ENCODE results near the gene ELOB.

The ELOB gene

GRCh38 chr16:2783581-2784357 is 6.7 kb upstream of the ELOB start:
- DNase-seq (ENCODE audit: low read depth, low spot score): no peak

GRCh38 chr16:2782583-2783351 is 5.7 kb upstream of the ELOB start:
- no peak for DNase-seq (ENCODE audit: low read depth, low spot score)

GRCh38 chr16:2779978-2780898 is 3.2 kb upstream of the ELOB start:
- DNase-seq (ENCODE audit: low read depth, low spot score): no peak

GRCh38 chr16:2779151-2779920 is 2.3 kb upstream of the ELOB start:
- DNase-seq (ENCODE audit: low read depth, low spot score): no peak

GRCh38 chr16:2778630-2778958 is 1.5 kb upstream of the ELOB start:
- DNase-seq (ENCODE audit: low read depth, low spot score): no peak

- no peak for DNase-seq (ENCODE audit: low read depth, low spot score)
Observed at GRCh38 chr16:2777903-2778629, 986 bp upstream of the ELOB start.

- no peak for DNase-seq (ENCODE audit: low read depth, low spot score)
Observed at GRCh38 chr16:2776500-2777139, 460 bp downstream of the ELOB start.

- no peak for DNase-seq (ENCODE audit: low read depth, low spot score)
Observed at GRCh38 chr16:2775765-2776499, 1.1 kb downstream of the ELOB start.

- DNase-seq (ENCODE audit: low read depth, low spot score): no peak
Observed at GRCh38 chr16:2775131-2775716, 1.9 kb downstream of the ELOB start.

GRCh38 chr16:2774161-2774891 is 2.8 kb downstream of the ELOB start:
- DNase-seq (ENCODE audit: low read depth, low spot score): no peak

- DNase-seq (ENCODE audit: low read depth, low spot score): no peak
Observed at GRCh38 chr16:2773188-2773968, 3.7 kb downstream of the ELOB start.

- DNase-seq (ENCODE audit: low read depth, low spot score): no peak
Observed at GRCh38 chr16:2771496-2772402, 5.3 kb downstream of the ELOB start.

GRCh38 chr16:2770057-2770951 is 6.8 kb downstream of the ELOB start:
- no peak for DNase-seq (ENCODE audit: low read depth, low spot score)

- no peak for DNase-seq (ENCODE audit: low read depth, low spot score)
Observed at GRCh38 chr16:2769675-2770056, 7.4 kb downstream of the ELOB start.

- DNase-seq (ENCODE audit: low read depth, low spot score): no peak
Observed at GRCh38 chr16:2769100-2769529, 8.0 kb downstream of the ELOB start.
